Central memory CD4-positive, alpha-beta T cell (primary cell): ENCODE data around the gene DNASE1L1.

Experiments
- DNase-seq: peaks from one replicate; pipeline ENCODE4 v3.0.0; 2022

Gene DNASE1L1

GRCh38 chrX:154436374-154436982 is 27.4 kb upstream of the DNASE1L1 start:
- DNase-seq, result peak; percentile 55

GRCh38 chrX:154435171-154435733 is 26.2 kb upstream of the DNASE1L1 start:
- DNase-seq, result no peak

DNA sequence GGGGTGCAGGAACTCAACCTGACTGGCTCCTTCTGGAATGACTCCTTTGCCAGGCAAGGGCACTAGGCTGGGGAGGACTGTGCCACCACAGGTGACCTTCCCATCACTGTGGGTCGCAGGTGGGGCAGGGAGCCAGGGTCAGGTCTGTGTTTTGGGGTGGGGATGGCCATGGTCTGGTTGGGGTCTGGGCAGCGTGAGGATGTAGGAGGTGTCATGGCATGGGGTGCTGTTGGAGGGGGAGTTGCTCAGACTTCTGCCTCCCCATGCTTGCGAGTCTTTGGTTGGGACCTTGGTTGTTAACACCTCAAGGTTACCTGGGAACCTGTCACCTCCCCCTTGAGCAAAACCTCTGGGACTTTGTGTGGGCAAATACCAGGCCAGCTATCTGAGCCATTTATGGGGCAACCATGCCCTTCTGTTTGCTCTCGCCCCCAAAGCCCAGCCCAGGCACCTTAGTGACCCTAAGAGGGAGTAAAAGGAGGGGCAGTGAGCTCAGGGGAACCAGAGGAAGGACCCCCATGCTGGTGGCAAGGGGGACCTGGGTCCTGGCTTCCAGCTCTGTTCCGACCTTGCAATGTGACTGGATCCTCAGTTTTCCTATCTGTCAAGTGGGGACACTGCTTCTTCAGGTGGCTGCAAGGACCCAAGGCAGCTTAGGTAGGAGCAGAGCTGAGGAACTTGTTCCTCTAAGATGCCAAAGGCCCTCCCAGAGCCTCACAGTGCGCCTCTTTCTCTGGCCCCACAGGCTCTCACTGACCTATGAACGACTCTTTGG is 25.5 kb upstream of the DNASE1L1 start:
- DNase-seq, result no peak

GRCh38 chrX:154433605-154434004 is 24.6 kb upstream of the DNASE1L1 start:
- no peak for DNase-seq

GRCh38 chrX:154432210-154432609 is 23.2 kb upstream of the DNASE1L1 start:
- DNase-seq, result no peak

GRCh38 chrX:154431341-154431740 is 22.3 kb upstream of the DNASE1L1 start:
- no peak for DNase-seq

DNA sequence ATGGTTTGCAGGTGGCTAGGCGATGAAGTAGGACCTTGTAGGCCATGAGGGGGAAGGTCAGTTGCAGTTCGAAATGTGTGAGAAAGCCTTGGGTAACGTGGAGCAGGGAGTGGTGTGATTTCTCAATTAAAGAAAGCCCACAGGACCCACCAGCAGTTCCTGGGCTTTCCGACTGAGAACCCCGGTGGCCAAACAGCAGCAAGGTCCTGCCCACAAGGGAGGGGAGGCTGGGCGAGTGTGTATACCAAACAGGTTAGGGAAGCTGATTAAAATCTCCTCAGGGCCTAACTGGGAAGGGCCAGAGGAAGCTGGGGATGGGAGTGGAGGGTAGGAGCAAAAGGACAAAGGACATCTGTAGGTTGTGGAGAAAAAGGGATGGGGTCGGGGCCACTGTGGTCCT is 21.9 kb upstream of the DNASE1L1 start:
- DNase-seq, result no peak

- DNase-seq, result no peak
Observed at GRCh38 chrX:154430479-154430878, 21.4 kb upstream of the DNASE1L1 start.

DNA sequence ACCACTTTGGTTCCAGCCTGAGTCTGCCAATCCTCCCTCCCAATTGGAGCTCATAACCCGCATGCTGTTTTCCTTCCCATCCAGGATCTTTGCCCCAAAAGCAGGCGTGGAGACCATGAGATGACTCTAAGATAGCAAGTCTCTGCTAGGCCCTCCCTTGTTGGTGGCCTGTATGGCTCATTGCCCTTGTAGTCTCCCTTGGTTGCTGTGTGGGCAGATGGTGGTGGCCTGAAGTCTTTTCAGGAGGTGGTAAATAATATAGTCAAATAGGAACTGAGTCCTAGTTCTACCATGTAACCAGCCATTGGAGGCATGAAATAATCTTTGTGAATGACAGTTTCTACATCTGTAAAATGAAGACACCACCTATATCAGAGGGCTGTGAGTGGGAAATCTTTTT is 20.7 kb upstream of the DNASE1L1 start:
- DNase-seq, result no peak

GRCh38 chrX:154428176-154429171 is 19.4 kb upstream of the DNASE1L1 start, which contains the start of gene ATP6AP1:
ATP6AP1 (plus strand) TSS chrX:154428677; CDS start chrX:154428693, 16 bp downstream.
- peak; percentile 88 for DNase-seq

DNA sequence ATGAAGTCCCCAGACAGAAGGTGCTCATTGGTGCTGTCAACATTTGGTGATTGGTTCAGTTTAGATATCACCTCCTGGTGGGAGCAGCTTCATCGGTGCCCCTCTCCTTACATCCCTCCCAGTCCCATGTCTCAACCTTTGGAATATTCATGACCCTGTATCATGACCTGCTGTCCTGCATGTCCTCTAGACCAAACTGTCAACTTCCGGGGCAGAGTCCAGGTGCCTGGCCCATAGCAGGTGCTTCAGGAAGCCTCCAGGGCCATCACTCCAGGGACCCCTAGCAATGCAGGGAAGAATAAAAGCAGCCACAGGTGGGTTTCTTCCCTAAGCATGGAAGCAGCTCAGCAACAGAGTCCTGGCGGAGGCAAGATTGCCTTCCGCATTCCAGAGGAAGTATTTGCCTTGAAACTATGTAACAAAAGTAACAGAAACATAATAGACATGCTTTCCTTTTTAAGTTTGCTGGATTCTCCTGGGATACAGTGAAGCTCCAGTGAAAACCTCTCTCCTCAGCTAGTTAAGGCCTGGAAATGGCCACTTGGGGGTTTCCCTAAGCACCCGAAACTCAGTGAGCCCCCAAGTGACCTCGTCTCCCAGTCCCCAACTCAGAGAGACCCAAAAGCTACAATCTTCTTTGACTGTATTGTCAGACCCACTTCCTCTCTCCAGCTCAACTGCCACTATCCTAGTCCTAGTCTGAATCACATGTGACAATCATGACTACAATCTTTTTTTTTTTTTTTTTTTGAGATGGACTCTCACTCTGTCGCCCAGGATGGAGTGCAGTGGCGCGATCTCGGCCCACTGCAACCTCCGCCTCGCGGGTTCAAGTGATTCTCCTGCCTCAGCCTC is 18.1 kb upstream of the DNASE1L1 start:
- DNase-seq, result no peak

DNA sequence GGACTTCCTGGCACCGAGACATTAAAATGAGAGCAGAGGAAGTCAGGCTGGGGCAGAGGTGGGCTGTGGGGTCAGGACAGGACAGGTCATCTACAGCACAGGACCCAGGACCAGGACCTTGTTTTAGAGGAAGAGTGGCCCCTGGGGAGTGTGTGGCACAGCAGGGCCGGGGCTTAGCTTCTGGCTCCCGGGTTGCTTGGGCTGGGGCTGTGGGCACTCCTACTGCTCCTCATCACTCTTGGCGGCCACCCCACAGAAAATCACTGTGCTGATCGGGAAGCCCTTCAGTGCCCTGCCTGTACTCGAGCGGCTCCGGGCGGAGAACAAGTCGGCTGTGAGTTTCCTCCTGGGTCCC is 11.3 kb upstream of the DNASE1L1 start:
- DNase-seq, result no peak

DNA sequence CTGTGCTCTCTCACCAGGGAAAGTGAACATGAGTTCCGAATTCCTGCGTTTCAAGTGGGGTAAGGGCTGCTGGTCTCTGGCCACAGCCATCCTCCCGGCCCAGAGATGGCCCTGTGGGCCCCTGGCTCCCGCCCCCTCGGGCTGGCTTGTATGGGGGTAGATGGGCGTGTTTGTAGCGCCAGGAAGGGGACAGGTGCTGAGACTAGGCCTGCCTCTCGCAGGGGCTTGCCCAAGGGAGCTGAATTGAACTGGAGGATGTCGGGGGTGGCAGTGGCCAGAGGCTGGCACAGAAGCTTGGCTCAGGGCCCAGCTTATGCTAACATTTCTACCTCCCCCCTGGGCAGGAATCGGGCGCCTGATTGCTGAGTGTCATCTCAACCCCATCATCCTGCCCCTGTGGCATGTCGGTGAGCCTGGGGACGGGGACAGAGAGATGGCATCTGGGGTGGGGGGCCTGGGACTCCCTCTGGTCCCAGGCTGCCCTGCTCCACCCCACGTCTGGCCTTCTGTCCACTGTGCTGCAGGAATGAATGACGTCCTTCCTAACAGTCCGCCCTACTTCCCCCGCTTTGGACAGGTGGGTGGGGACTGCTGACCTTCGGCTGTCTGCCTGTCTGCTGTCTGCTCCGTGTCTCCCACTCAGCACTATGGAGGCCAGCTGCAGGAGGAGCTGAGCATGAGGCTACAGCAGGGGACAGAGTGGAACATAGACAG is 10.8 kb upstream of the DNASE1L1 start:
- no peak for DNase-seq

- DNase-seq, result no peak
Observed at GRCh38 chrX:154419189-154419588, 10.1 kb upstream of the DNASE1L1 start.

DNA sequence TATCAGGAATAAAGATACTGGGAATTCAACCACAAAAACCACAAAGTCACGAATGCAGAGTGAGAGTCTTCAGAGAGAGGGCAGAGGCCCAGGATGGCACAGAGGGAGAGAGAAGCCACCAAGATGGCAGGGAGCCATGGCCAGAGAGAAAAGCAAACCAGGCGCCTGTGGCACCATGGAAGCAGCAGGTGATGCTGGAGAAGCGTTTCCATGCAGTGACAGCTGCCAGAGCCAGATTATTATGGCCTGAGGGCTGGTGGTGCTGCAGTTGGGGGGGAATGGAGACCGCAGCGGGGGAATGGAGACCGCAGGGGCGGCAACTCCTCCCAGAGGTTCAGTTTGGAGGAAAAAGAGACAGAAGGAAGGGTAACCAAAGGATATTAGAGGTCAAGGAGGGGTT is 8.1 kb upstream of the DNASE1L1 start:
- DNase-seq, result no peak

DNA sequence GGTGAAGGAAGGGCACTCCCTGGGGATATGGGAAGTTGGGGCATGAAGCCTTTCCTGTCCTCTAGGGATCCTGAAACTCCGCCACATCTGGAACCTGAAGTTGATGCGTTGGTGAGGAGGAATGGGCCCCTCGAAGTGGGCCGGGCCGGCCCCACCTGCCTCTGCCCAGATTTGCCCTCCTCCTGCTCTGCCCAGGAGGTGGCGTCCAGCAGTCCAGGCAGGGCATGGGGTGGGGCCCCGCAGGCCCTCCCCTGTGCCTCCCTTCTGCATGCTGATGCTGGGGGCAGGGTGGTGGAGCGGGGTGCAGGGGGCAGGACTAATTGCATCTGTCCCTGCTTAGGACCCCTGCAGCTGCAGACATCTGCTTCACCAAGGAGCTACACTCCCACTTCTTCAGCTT is 4.1 kb upstream of the DNASE1L1 start:
- DNase-seq, result no peak

GRCh38 chrX:154412468-154412867 is 3.4 kb upstream of the DNASE1L1 start:
- DNase-seq, result peak; percentile 33

DNA sequence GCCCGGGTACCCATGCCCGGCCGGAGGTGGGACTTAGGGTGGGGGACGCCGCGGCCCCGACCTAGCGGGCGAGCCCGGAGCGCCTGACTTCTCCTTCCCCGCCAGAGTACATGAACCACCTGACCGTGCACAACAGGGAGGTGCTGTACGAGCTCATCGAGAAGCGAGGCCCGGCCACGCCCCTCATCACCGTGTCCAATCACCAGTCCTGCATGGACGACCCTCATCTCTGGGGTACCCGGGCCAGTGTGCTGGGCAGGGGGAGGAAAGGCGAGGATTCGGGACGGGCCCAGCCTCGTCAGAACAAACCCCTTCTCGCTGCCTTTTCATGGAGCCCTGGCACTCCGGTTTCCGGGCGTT is 2.9 kb upstream of the DNASE1L1 start:
- DNase-seq, result peak; percentile 38

- no peak for DNase-seq
Observed at GRCh38 chrX:154408659-154409221, 314 bp downstream of the DNASE1L1 start.

GRCh38 chrX:154404625-154405192 is 4.3 kb downstream of the DNASE1L1 start:
- DNase-seq, result no peak

DNA sequence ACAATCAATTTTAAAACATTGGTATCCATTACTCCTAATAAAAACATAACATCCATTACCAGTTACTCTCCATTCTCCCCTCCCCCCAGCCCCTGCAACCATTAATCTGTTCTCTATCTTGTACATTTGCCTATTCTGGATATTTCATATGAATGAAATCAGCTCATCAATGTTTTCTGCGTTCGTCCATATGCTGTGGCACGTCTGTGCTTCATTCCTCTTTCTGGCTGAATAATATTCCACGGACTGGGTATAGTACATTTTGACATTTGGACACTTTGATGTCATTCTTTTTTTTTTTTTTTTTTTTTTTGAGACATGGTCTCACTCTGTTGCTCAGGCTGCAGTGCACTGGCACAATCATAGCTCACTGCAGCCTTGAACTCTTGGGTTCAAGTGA is 5.2 kb downstream of the DNASE1L1 start:
- DNase-seq, result no peak
